Measurements from ENCODE around the gene PLS3. TPM values are rescaled to one million over a fixed set of nuclear protein-coding genes. Genes with fewer than 3 reads are reported as not detected.

The PLS3 gene
- total RNA-seq, 1 donor from 2014 or later, result 286 TPM

- TF ChIP-seq CTCF (conservative IDR thresholded peaks at IDR 0.05), result no peak
- no peaks in the 10 kb centered on the region for H3K36me3 Mint-ChIP-seq (ENCODE audit: low read depth)
- H3K4me3 Mint-ChIP-seq, result no peak overlapping the region
- DNase-seq (ENCODE audit: low read depth, low spot score), result no peak
- peaks cover 49% of the 10 kb centered on the region for H3K4me1 Mint-ChIP-seq
- no peaks in the 10 kb centered on the region for H3K27me3 Mint-ChIP-seq (ENCODE audit: low read depth)
- no peaks in the 10 kb centered on the region for H3K9me3 Mint-ChIP-seq
- no peak overlapping the region for H3K27ac Mint-ChIP-seq (ENCODE audit: unreplicated experiment)
These were observed 27.2 kb downstream of the PLS3 start for GRCh38 chrX:115588179-115588578.

- TF ChIP-seq CTCF (conservative IDR thresholded peaks at IDR 0.05), result no peak
- Mint-ChIP-seq H3K9me3 (no peaks in the 10 kb centered on the region), H3K4me3 (no peak overlapping the region), H3K4me1 (peaks cover 47% of the 10 kb centered on the region), H3K27me3 (ENCODE audit: low read depth) (no peaks in the 10 kb centered on the region), H3K27ac (ENCODE audit: unreplicated experiment) (no peak overlapping the region), H3K36me3 (ENCODE audit: low read depth) (no peaks in the 10 kb centered on the region)
- no peak for DNase-seq (ENCODE audit: low read depth, low spot score)
These were observed 28.4 kb downstream of the PLS3 start for GRCh38 chrX:115589419-115589818.

GRCh38 chrX:115591420-115591819, 30.4 kb downstream of the PLS3 start:
- TF ChIP-seq CTCF (conservative IDR thresholded peaks at IDR 0.05), result no peak
- DNase-seq (ENCODE audit: low read depth, low spot score), result no peak
- Mint-ChIP-seq H3K4me3 (no peak overlapping the region), H3K9me3 (no peaks in the 10 kb centered on the region), H3K4me1 (peaks cover 49% of the 10 kb centered on the region), H3K27ac (ENCODE audit: unreplicated experiment) (peak overlapping the region; percentile 75), H3K36me3 (ENCODE audit: low read depth) (peaks cover 2% of the 10 kb centered on the region), H3K27me3 (ENCODE audit: low read depth) (no peaks in the 10 kb centered on the region)

GRCh38 chrX:115591856-115592842, 31.2 kb downstream of the PLS3 start:
- Mint-ChIP-seq H3K36me3 (ENCODE audit: low read depth) (peaks cover 2% of the 10 kb centered on the region), H3K4me3 (peak overlapping the region; percentile 3), H3K4me1 (peaks cover 49% of the 10 kb centered on the region), H3K27ac (ENCODE audit: unreplicated experiment) (peak overlapping the region; percentile 75), H3K27me3 (ENCODE audit: low read depth) (no peaks in the 10 kb centered on the region), H3K9me3 (no peaks in the 10 kb centered on the region)
- TF ChIP-seq CTCF (conservative IDR thresholded peaks at IDR 0.05), result no peak
- DNase-seq (ENCODE audit: low read depth, low spot score), result no peak

GRCh38 chrX:115592997-115593734, 32.2 kb downstream of the PLS3 start:
- Mint-ChIP-seq H3K27me3 (ENCODE audit: low read depth) (no peaks in the 10 kb centered on the region), H3K9me3 (no peaks in the 10 kb centered on the region), H3K4me1 (peaks cover 53% of the 10 kb centered on the region), H3K4me3 (peak overlapping the region; percentile 56), H3K27ac (ENCODE audit: unreplicated experiment) (peak overlapping the region; percentile 74), H3K36me3 (ENCODE audit: low read depth) (peaks cover 2% of the 10 kb centered on the region)
- TF ChIP-seq CTCF (conservative IDR thresholded peaks at IDR 0.05), result no peak
- no peak for DNase-seq (ENCODE audit: low read depth, low spot score)

Data from neural crest cell (in vitro differentiated cells).